ENCODE measurements around the gene RNU2-1. TPM values are rescaled to one million over a fixed set of nuclear protein-coding genes. Genes with fewer than 3 reads are reported as not detected.
A peak's percentile ranks its signal among the peaks of the same experiment; 100 is the strongest.
"Not testable (repeated sequence)": the region's sequence is repeated elsewhere in the genome, so short reads cannot be mapped to it uniquely, and the experiment has no call there.

The RNU2-1 gene
- total and polyA plus RNA-seq, 2 donors (not counting 1 experiment from before 2014, with no cell fraction given): 5,063 TPM; not detected in 1

GRCh38 chr17:43211123-43211479 is 22.7 kb downstream of the RNU2-1 start:
- WGBS (ENCODE audit: insufficient coverage): no CpG with 5 or more reads among the region's 2 CpGs
- Histone ChIP-seq H3K4me2 (replicated peaks; ENCODE audit: low read depth, low read length, poor library complexity, severe bottlenecking) (peak overlapping the region; percentile 90), H3K9me3 (ENCODE audit: control extremely low read depth in 1 of 3, control insufficient read depth in 2 of 3, insufficient read depth in 1 of 3, low read length in 2 of 3) (no peaks in the 10 kb centered on the region), H3K9ac (ENCODE audit: low read length) (peak overlapping the region; percentile 84), H3K36me3 (replicated peaks in 1 of 2; ENCODE audit: control extremely low read depth in 1 of 2, control insufficient read depth in 1 of 2, extremely low read depth in 1 of 2, insufficient read depth in 2 of 2, low read length in 1 of 2) (peaks cover 13 to 23% of the 10 kb centered on the region in 2 experiments), H3K79me2 (ENCODE audit: control insufficient read depth, insufficient read depth, low read length) (peaks cover 12% of the 10 kb centered on the region), H3K4me1 (ENCODE audit: control insufficient read depth in 2 of 2, insufficient read depth in 2 of 2, low read length in 2 of 2) (peaks cover 21 to 27% of the 10 kb centered on the region in 2 donors), H4K20me1 (ENCODE audit: control insufficient read depth, insufficient read depth, low read length, poor library complexity, severe bottlenecking) (no peaks in the 10 kb centered on the region), H3K4me3 (ENCODE audit: control extremely low read depth in 1 of 5, extremely low read depth in 1 of 5, insufficient read depth in 1 of 5, low read depth in 2 of 5, low read length in 4 of 5) (peak overlapping the region; percentile 68 to 92 (median 83)), H3K27me3 (replicated peaks in 1 of 4; ENCODE audit: control extremely low read depth in 1 of 4, control insufficient read depth in 3 of 4, insufficient read depth in 4 of 4, low read length in 3 of 4) (no peaks in the 10 kb centered on the region), H2AFZ (ENCODE audit: insufficient read depth, low read depth, low read length, poor library complexity, severe bottlenecking) (peak overlapping the region; percentile 90), H3K27ac (ENCODE audit: low read length in 2 of 2) (peak overlapping the region; percentile 79 to 88)
- no peak for ATAC-seq (ENCODE audit: low read depth)
- peaks cover 34% of the 10 kb centered on the region for H3K4me1 Mint-ChIP-seq
- no peak for TF ChIP-seq CTCF (IDR thresholded peaks at IDR 0.05)
- TF ChIP-seq EZH2 (IDR thresholded peaks at IDR 0.05; ENCODE audit: borderline replicate concordance, insufficient read depth, low read depth, low read length, poor library complexity, severe bottlenecking): no peak
- peak overlapping the region; percentile 98 for H3K27ac Mint-ChIP-seq
- ChIA-PET CTCF (interaction anchor here (1.3 to 2.0 kb wide), 6 partner anchors 33 to 213 kb away, joined by 3 to 15 read pairs (median 6); partner anchors contain the start of genes NBR1 and RPL27), POLR2A (interaction anchor here (1.1 to 3.1 kb wide), 8 partner anchors 40 to 213 kb away, joined by 3 to 115 read pairs (median 8); partner anchors contain the start of genes NBR1 and RPL27)
- DNase-seq: no peak
- no peaks in the 10 kb centered on the region for H3K27me3 Mint-ChIP-seq
- intact Hi-C loops (cut with micrococcal nuclease): loop anchor here (1.0 kb wide), 3 partner anchors 40 to 205 kb away; partner anchors contain the start of genes BRCA1, IFI35 and NBR1
- peak overlapping the region; percentile 99 for H3K4me3 Mint-ChIP-seq
- H3K9me3 Mint-ChIP-seq (ENCODE audit: insufficient read depth): no peaks in the 10 kb centered on the region

- TF ChIP-seq EZH2 (IDR thresholded peaks at IDR 0.05; ENCODE audit: borderline replicate concordance, insufficient read depth, low read depth, low read length, poor library complexity, severe bottlenecking): no peak
- ChIA-PET CTCF (no interaction called here), POLR2A (interaction anchor here (1.4 to 3.1 kb wide), 3 partner anchors 39 to 105 kb away, joined by 3 to 115 read pairs (median 29); partner anchors contain the start of gene NBR1)
- Histone ChIP-seq H3K9me3 (ENCODE audit: control extremely low read depth in 1 of 3, control insufficient read depth in 2 of 3, insufficient read depth in 1 of 3, low read length in 2 of 3) (no peaks in the 10 kb centered on the region), H3K9ac (ENCODE audit: low read length) (peak overlapping the region; percentile 84), H3K4me2 (replicated peaks; ENCODE audit: low read depth, low read length, poor library complexity, severe bottlenecking) (peak overlapping the region; percentile 90), H3K4me3 (ENCODE audit: control extremely low read depth in 1 of 5, extremely low read depth in 1 of 5, insufficient read depth in 1 of 5, low read depth in 2 of 5, low read length in 4 of 5) (peak overlapping the region in 3 of 5 experiments; percentile 83 to 92 (median 87)), H2AFZ (ENCODE audit: insufficient read depth, low read depth, low read length, poor library complexity, severe bottlenecking) (peak overlapping the region; percentile 90), H4K20me1 (ENCODE audit: control insufficient read depth, insufficient read depth, low read length, poor library complexity, severe bottlenecking) (no peaks in the 10 kb centered on the region), H3K27me3 (replicated peaks in 1 of 4; ENCODE audit: control extremely low read depth in 1 of 4, control insufficient read depth in 3 of 4, insufficient read depth in 4 of 4, low read length in 3 of 4) (no peaks in the 10 kb centered on the region), H3K79me2 (ENCODE audit: control insufficient read depth, insufficient read depth, low read length) (peaks cover 12% of the 10 kb centered on the region), H3K36me3 (replicated peaks in 1 of 2; ENCODE audit: control extremely low read depth in 1 of 2, control insufficient read depth in 1 of 2, extremely low read depth in 1 of 2, insufficient read depth in 2 of 2, low read length in 1 of 2) (peaks cover 12 to 19% of the 10 kb centered on the region in 2 experiments), H3K27ac (ENCODE audit: low read length in 2 of 2) (peak overlapping the region; percentile 79 to 88), H3K4me1 (ENCODE audit: control insufficient read depth in 2 of 2, insufficient read depth in 2 of 2, low read length in 2 of 2) (peaks cover 21 to 27% of the 10 kb centered on the region in 2 donors)
- 71% methylated on average over 1 of the region's 3 CpGs for WGBS (ENCODE audit: insufficient coverage)
- H3K27ac Mint-ChIP-seq: peak overlapping the region; percentile 98
- no peaks in the 10 kb centered on the region for H3K27me3 Mint-ChIP-seq
- H3K9me3 Mint-ChIP-seq (ENCODE audit: insufficient read depth): no peaks in the 10 kb centered on the region
- H3K4me1 Mint-ChIP-seq: peaks cover 32% of the 10 kb centered on the region
- ATAC-seq (ENCODE audit: low read depth) (no peak), DNase-seq (no peak)
- intact Hi-C loops (cut with micrococcal nuclease): no loop called here
- peak overlapping the region; percentile 99 for H3K4me3 Mint-ChIP-seq
These were observed 23.2 kb downstream of the RNU2-1 start for GRCh38 chr17:43210576-43210975.

GRCh38 chr17:43203013-43203412 is 30.8 kb downstream of the RNU2-1 start:
- H3K4me3 Mint-ChIP-seq; H3K27me3 Mint-ChIP-seq; intact Hi-C loops (cut with micrococcal nuclease); H3K9me3 ChIP-seq (ENCODE audit: control extremely low read depth in 1 of 3, control insufficient read depth in 2 of 3, insufficient read depth in 1 of 3, low read length in 2 of 3); ATAC-seq (ENCODE audit: low read depth); H3K27ac ChIP-seq (ENCODE audit: low read length in 2 of 2); H3K4me3 ChIP-seq (ENCODE audit: control extremely low read depth in 1 of 5, extremely low read depth in 1 of 5, insufficient read depth in 1 of 5, low read depth in 2 of 5, low read length in 4 of 5); H3K9me3 Mint-ChIP-seq (ENCODE audit: insufficient read depth); H3K4me1 ChIP-seq (ENCODE audit: control insufficient read depth in 2 of 2, insufficient read depth in 2 of 2, low read length in 2 of 2); H2AFZ ChIP-seq (ENCODE audit: insufficient read depth, low read depth, low read length, poor library complexity, severe bottlenecking); H3K4me1 Mint-ChIP-seq; H3K27ac Mint-ChIP-seq; H3K4me2 ChIP-seq (replicated peaks; ENCODE audit: low read depth, low read length, poor library complexity, severe bottlenecking); H4K20me1 ChIP-seq (ENCODE audit: control insufficient read depth, insufficient read depth, low read length, poor library complexity, severe bottlenecking); H3K79me2 ChIP-seq (ENCODE audit: control insufficient read depth, insufficient read depth, low read length); DNase-seq; H3K27me3 ChIP-seq (replicated peaks in 1 of 4; ENCODE audit: control extremely low read depth in 1 of 4, control insufficient read depth in 3 of 4, insufficient read depth in 4 of 4, low read length in 3 of 4); H3K9ac ChIP-seq (ENCODE audit: low read length); POLR2A ChIA-PET: not testable (repeated sequence)
- peaks cover 17 to 45% of the 10 kb centered on the region in 2 experiments for H3K36me3 ChIP-seq (replicated peaks in 1 of 2; ENCODE audit: control extremely low read depth in 1 of 2, control insufficient read depth in 1 of 2, extremely low read depth in 1 of 2, insufficient read depth in 2 of 2, low read length in 1 of 2)
- WGBS (ENCODE audit: insufficient coverage): 100% methylated on average over 2 of the region's 3 CpGs
- CTCF ChIA-PET: interaction anchor here (0.8 kb wide), 1 partner anchor 13 kb away, joined by 3 read pairs; no protein-coding TSS in a partner anchor

Measured in B cell (primary cell).